HuH-7 (cell line): ENCODE measurements around the gene KLHL12.
"Not testable (repeated sequence)": the region's sequence is repeated elsewhere in the genome, so short reads cannot be mapped to it uniquely, and the experiment has no call there.

Source experiments
- DNase-seq: peaks from one replicate; pipeline ENCODE4 v3.0.0; 2011; ENCODE audit warnings: low spot score

KLHL12 gene

GRCh38 chr1:202951437-202951836 lies 24.4 kb upstream of the KLHL12 start:
- no peak for DNase-seq

- DNase-seq, result no peak
Measured at GRCh38 chr1:202945483-202945882, 18.4 kb upstream of the KLHL12 start.

GRCh38 chr1:202944438-202944921 lies 17.4 kb upstream of the KLHL12 start:
- DNase-seq, result no peak

GRCh38 chr1:202942426-202942825 lies 15.4 kb upstream of the KLHL12 start:
- no peak for DNase-seq

GRCh38 chr1:202941372-202941771 lies 14.3 kb upstream of the KLHL12 start:
- DNase-seq, result no peak

GRCh38 chr1:202940561-202940960 lies 13.5 kb upstream of the KLHL12 start:
- no peak for DNase-seq

- no peak for DNase-seq
Measured at GRCh38 chr1:202938287-202938925, 11.4 kb upstream of the KLHL12 start.

GRCh38 chr1:202936409-202936808 lies 9.4 kb upstream of the KLHL12 start:
- not testable (repeated sequence) for DNase-seq

GRCh38 chr1:202935844-202936243 lies 8.8 kb upstream of the KLHL12 start:
- DNase-seq, result no peak

GRCh38 chr1:202934755-202935154 lies 7.7 kb upstream of the KLHL12 start:
- no peak for DNase-seq

- DNase-seq, result no peak
Measured at GRCh38 chr1:202932476-202932875, 5.4 kb upstream of the KLHL12 start.

- DNase-seq, result no peak
Measured at GRCh38 chr1:202923533-202923932, 3.5 kb downstream of the KLHL12 start.

GRCh38 chr1:202919615-202920014 lies 7.4 kb downstream of the KLHL12 start:
- no peak for DNase-seq

GRCh38 chr1:202915146-202915545 lies 11.9 kb downstream of the KLHL12 start:
- DNase-seq, result no peak

- DNase-seq, result not testable (repeated sequence)
Measured at GRCh38 chr1:202912476-202912875, 14.6 kb downstream of the KLHL12 start.

GRCh38 chr1:202909494-202909893 lies 17.5 kb downstream of the KLHL12 start:
- no peak for DNase-seq

- DNase-seq, result no peak
Measured at GRCh38 chr1:202908998-202909397, 18.0 kb downstream of the KLHL12 start.

GRCh38 chr1:202905331-202905730 lies 21.7 kb downstream of the KLHL12 start:
- DNase-seq, result no peak

GRCh38 chr1:202903808-202904207 lies 23.2 kb downstream of the KLHL12 start:
- DNase-seq, result not testable (repeated sequence)

GRCh38 chr1:202901555-202901954 lies 25.5 kb downstream of the KLHL12 start:
- no peak for DNase-seq

- DNase-seq, result no peak
Measured at GRCh38 chr1:202892501-202892900, 34.5 kb downstream of the KLHL12 start.

- DNase-seq, result no peak
Measured at GRCh38 chr1:202890392-202890791, 36.6 kb downstream of the KLHL12 start.

GRCh38 chr1:202888531-202889360 lies 38.3 kb downstream of the KLHL12 start, which contains the start of gene RABIF:
Gene RABIF (minus strand): TSS chr1:202889149. CDS start chr1:202889098, 51 bp downstream.
- DNase-seq, result peak; percentile 92
